ENCODE measurements around the gene MED13L.

- no peak for TF ChIP-seq CTCF (IDR thresholded peaks at IDR 0.05; ENCODE audit: borderline replicate concordance, extremely low read depth, low read length, poor library complexity, severe bottlenecking)
- TF ChIP-seq EZH2 (IDR thresholded peaks at IDR 0.05; ENCODE audit: borderline replicate concordance, low read depth, low read length, severe bottlenecking), result no peak
Measured at GRCh38 chr12:116057356-116057755, 220.1 kb downstream of the MED13L start.

Data from DND-41 (cell line).